OCI-LY7 (cell line): ENCODE results near the gene CFAP61.

Experiments
- CTCF ChIP-seq: fragments of 200-600 bp; sonication (generic); conservative IDR thresholded peaks from 2 replicates; pipeline ENCODE4 v1.5.1; 2014; ENCODE audit warnings: mild to moderate bottlenecking, antibody characterized with exemption, low read length, moderate library complexity, mixed read lengths
- EZH2phosphoT487 ChIP-seq: fragments of 200-600 bp; sonication (generic); IDR thresholded peaks from 2 replicates; pipeline ENCODE4 v1.6.1; 2018; ENCODE audit warnings: low read depth, borderline replicate concordance, mild to moderate bottlenecking, mixed run types, antibody characterized with exemption, low read length, moderate library complexity, mixed read lengths

GRCh38 chr20:20138301-20139064 lies 86.2 kb downstream of the CFAP61 start:
- TF ChIP-seq CTCF (no peak), EZH2phosphoT487 (no peak)
